GM10266 (cell line): ENCODE data around the gene OR6C70.
"Not testable (repeated sequence)": the region's sequence is repeated elsewhere in the genome, so short reads cannot be mapped to it uniquely, and the experiment has no call there.

Experiments
- DNase-seq: peaks from one replicate; pipeline ENCODE4 v3.0.0; 2012; ENCODE audit errors: extremely low spot score
- CTCF ChIP-seq: IDR thresholded peaks from 2 replicates; pipeline ENCODE4 v1.5.1; 2012; ENCODE audit warnings: mild to moderate bottlenecking, low read depth; ENCODE audit not compliant: control insufficient read depth, insufficient read depth; ENCODE audit errors: missing control alignments

The OR6C70 gene

GRCh38 chr12:55445357-55445756, 24.6 kb downstream of the OR6C70 start:
- TF ChIP-seq CTCF: no peak
- no peak for DNase-seq

- no peak for DNase-seq
- no peak for TF ChIP-seq CTCF
Measured at GRCh38 chr12:55443776-55444175, 26.2 kb downstream of the OR6C70 start, which contains the start of gene OR6C2. TSS of gene OR6C2 (plus strand) at chr12:55444076. CDS start at chr12:55452214, 8,138 bp downstream.

GRCh38 chr12:55441233-55441632, 28.7 kb downstream of the OR6C70 start:
- DNase-seq: not testable (repeated sequence)

- no peak for DNase-seq
- no peak for TF ChIP-seq CTCF
Measured at GRCh38 chr12:55428331-55429243, 41.4 kb downstream of the OR6C70 start.

DNA sequence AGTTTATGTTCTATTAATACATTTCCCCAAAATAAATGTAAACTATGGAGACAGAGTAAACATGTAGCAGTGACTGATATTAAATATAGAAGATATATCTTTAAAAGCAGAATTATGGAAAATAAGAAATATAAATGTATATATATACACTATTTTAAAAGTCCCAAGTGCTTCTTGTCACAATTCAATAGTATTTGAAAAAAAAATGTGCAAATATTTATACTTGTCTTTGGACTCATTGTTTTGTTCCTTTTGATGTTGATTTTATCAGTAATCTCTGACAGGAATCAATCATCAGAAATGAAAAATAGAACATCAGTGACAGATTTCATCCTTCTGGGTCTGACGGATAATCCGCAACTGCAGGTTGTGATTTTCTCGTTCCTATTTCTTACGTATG, 44.0 kb downstream of the OR6C70 start, which contains the start of gene OR6C76:
TSS of gene OR6C76 (plus strand) at position 301 of the 400 bp plus-strand sequence. CDS start at position 301, 0 bp downstream.
- no peak for TF ChIP-seq CTCF
- DNase-seq: no peak

DNA sequence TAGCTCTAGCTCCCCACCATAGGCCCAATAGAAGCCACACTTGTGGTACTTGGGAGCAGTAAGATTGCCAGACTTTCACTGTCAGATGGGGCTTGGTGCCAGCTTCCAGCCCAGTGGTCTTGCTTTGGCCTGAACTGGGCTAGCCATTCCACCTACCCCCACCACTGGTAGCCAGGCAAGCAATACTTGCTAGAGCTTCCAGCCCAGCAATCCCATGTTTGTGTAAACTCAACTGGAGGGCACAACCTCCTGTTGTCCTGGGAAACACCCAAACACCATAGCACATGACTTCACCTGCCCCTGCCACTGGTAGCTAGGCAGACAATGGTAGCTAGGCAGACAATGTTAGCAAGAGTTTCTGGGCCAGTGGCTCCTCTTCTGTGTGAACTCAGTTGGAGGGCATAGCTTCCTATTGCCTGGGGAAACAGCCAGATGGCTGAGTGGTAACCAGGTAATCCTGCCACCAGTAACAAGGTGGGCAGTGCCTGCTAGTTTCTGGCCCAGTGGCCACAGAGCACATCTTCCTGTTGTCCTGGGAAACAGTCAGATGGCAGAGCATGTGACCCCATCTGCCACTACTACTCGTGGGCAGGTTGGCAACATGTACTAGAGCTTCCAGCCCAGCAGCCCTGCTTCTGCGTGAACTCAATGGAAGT, 49.5 kb downstream of the OR6C70 start:
- TF ChIP-seq CTCF: no peak
- DNase-seq: no peak
